Panc1 (cell line): ENCODE results near the gene KBTBD3. TPM values are rescaled to one million over a fixed set of nuclear protein-coding genes. Genes with fewer than 3 reads are reported as not detected.

ENCODE experiments used
- ATAC-seq: fragments of 200-7000 bp; cut with Tn5 transposase; 2 replicates; pipeline ENCODE4 v1.9.1; 2020; ENCODE audit warnings: mild to moderate bottlenecking, moderate library complexity
- BruUV-seq: library from RNA; stranded (reverse); fragments of 400-500 nt; replicated peaks from 2 replicates; lab custom pipeline; 2021; lab: Mats Ljungman, UMichigan
- CTCF ChIA-PET: fragments of 300-600 bp; sonication (Branson Sonifier 250); formaldehyde crosslinking; loops from one replicate; lab custom pipeline; 2022; ENCODE audit warnings: antibody characterized with exemption; lab: Charles Lee
- POLR2A ChIA-PET: fragments of 300-600 bp; sonication (Branson Sonifier 250); formaldehyde crosslinking; loops from one replicate; lab custom pipeline; 2022; ENCODE audit warnings: antibody characterized with exemption; lab: Charles Lee
- DNase-seq: peaks from one replicate; pipeline ENCODE4 v3.0.0-alpha.2; 2010; ENCODE audit warnings: low read depth, low spot score
- H3K27ac ChIP-seq: 2 replicates; pipeline ENCODE4 v1.5.1; 2011; ENCODE audit warnings: mild to moderate bottlenecking, low read length, inconsistent platforms
- H3K27me3 ChIP-seq: fragments of 200-500 bp; sonication (Bioruptor generic); 2 replicates; pipeline ENCODE4 v1.6.0; 2014; ENCODE audit warnings: low read length, inconsistent platforms; ENCODE audit not compliant: control insufficient read depth, insufficient read depth
- H3K36me3 ChIP-seq: fragments of 200-500 bp; sonication (Bioruptor generic); 2 replicates; pipeline ENCODE4 v1.5.1; 2014; ENCODE audit warnings: inconsistent platforms, mild to moderate bottlenecking, low read length, moderate library complexity; ENCODE audit not compliant: control insufficient read depth, insufficient read depth
- H3K4me1 ChIP-seq: 2 replicates; pipeline ENCODE4 v1.5.1; 2011; ENCODE audit warnings: inconsistent platforms, mild to moderate bottlenecking, low read length, moderate library complexity; ENCODE audit not compliant: control insufficient read depth, insufficient read depth
- H3K4me3 ChIP-seq, 2 experiments: 2 replicates each; pipeline ENCODE4 v1.5.1; 2011 to 2012; ENCODE audit warnings: low read depth in 2 of 2, low read length in 2 of 2, mild to moderate bottlenecking in 2 of 2, inconsistent platforms in 1 of 2, moderate library complexity in 1 of 2
- H3K9me3 ChIP-seq: fragments of 200-500 bp; sonication (Bioruptor generic); 2 replicates; pipeline ENCODE4 v1.5.1; 2014; ENCODE audit warnings: low read depth, mild to moderate bottlenecking, inconsistent platforms, low read length, moderate library complexity; ENCODE audit not compliant: control insufficient read depth, insufficient read depth
- CTCF ChIP-seq: fragments of 450-650 bp; IDR thresholded peaks from 2 replicates; pipeline ENCODE4 v1.5.1; 2017; ENCODE audit warnings: mild to moderate bottlenecking
- POLR2AphosphoS5 ChIP-seq: IDR thresholded peaks from 2 replicates; pipeline ENCODE4 v1.6.1; 2012; ENCODE audit warnings: mild to moderate bottlenecking, low read depth, low read length, moderate library complexity
- REST ChIP-seq, 2 experiments: IDR thresholded peaks; 2 replicates each; pipeline ENCODE4 v1.6.1; 2011 to 2012; ENCODE audit warnings: low read depth in 2 of 2, control low read depth in 1 of 2, low read length in 1 of 2, mild to moderate bottlenecking in 1 of 2, moderate library complexity in 1 of 2; ENCODE audit not compliant: insufficient read depth in 1 of 2
- SIN3A ChIP-seq: IDR thresholded peaks from 2 replicates; pipeline ENCODE4 v1.6.1; 2012; ENCODE audit warnings: low read depth, mild to moderate bottlenecking, low read length, moderate library complexity, borderline replicate concordance; ENCODE audit not compliant: insufficient read depth
- TCF7L2 ChIP-seq: IDR thresholded peaks from 2 replicates; pipeline ENCODE4 v1.6.1; 2011; ENCODE audit warnings: mild to moderate bottlenecking, low read depth, low read length, inconsistent platforms
- in situ Hi-C: cut with HindIII; loops from 2 replicates; pipeline ENCODE4 v1.10.0; 2016; ENCODE audit warnings: low sequenced_read_pairs, low pct_unique_long_range_greater_than_20kb
- intact Hi-C: fragments of 100-400 bp; cut with micrococcal nuclease; formaldehyde crosslinking; loops from one replicate; pipeline ENCODE4 v1.10.0; 2022; ENCODE audit not compliant: unreplicated experiment
- total RNA-seq: library from RNA; stranded (reverse); gene quantifications from one replicate; pipeline ENCODE4 v1.2.1, GENCODE V29; 2021; ENCODE audit not compliant: unreplicated experiment

Gene KBTBD3
- total RNA-seq, 1 experiment from 2014 or later: 5.7 TPM

GRCh38 chr11:106092446-106092845 lies 15.3 kb upstream of the KBTBD3 start:
- H3K27ac ChIP-seq: no peak overlapping the region
- no peak for DNase-seq
- no TSS peak for BruUV-seq
- ChIA-PET CTCF (no interaction called here), POLR2A (interaction anchor here (0.9 kb wide), 1 partner anchor 15 kb away, joined by 3 read pairs; the partner anchor contains the start of gene KBTBD3)
- H3K27me3 ChIP-seq: no peaks in the 10 kb centered on the region
- TF ChIP-seq TCF7L2 (no peak), SIN3A (no peak), POLR2AphosphoS5 (no peak), REST (IDR thresholded peaks at IDR 0.05; ENCODE audit: insufficient read depth in 1 of 2, low read depth in 2 of 2, low read length in 1 of 2) (no peak), CTCF (no peak)
- H3K4me1 ChIP-seq: peaks cover 13% of the 10 kb centered on the region
- H3K4me3 ChIP-seq: no peak overlapping the region
- H3K36me3 ChIP-seq: peaks cover 79% of the 10 kb centered on the region
- in situ Hi-C loops (no loop called here), intact Hi-C loops (no loop called here)
- no peaks in the 10 kb centered on the region for H3K9me3 ChIP-seq
- no peak for ATAC-seq

GRCh38 chr11:106091480-106092123 lies 14.5 kb upstream of the KBTBD3 start:
- POLR2A ChIA-PET: no interaction called here
- peaks cover 70% of the 10 kb centered on the region for H3K36me3 ChIP-seq

More at GRCh38 chr11:106091480-106092123, 14.5 kb upstream of the KBTBD3 start:
- Histone ChIP-seq H3K4me1 (peaks cover 20% of the 10 kb centered on the region), H3K9me3 (no peaks in the 10 kb centered on the region), H3K4me3 (no peak overlapping the region), H3K27ac (no peak overlapping the region), H3K27me3 (no peaks in the 10 kb centered on the region)
- BruUV-seq: no TSS peak
- TF ChIP-seq POLR2AphosphoS5 (no peak), SIN3A (no peak), CTCF (no peak), TCF7L2 (no peak), REST (IDR thresholded peaks at IDR 0.05; ENCODE audit: insufficient read depth in 1 of 2, low read depth in 2 of 2, low read length in 1 of 2) (no peak)
- no peak for ATAC-seq
- in situ Hi-C loops (no loop called here), intact Hi-C loops (no loop called here)
- CTCF ChIA-PET: interaction anchor here (0.6 kb wide), 1 partner anchor 204 kb away, joined by 6 read pairs; no protein-coding TSS in a partner anchor
- DNase-seq: no peak
